Measurements from ENCODE around the gene NEURL2. TPM values are rescaled to one million over a fixed set of nuclear protein-coding genes. Genes with fewer than 3 reads are reported as not detected.

NEURL2 gene
- total and polyA plus RNA-seq, 4 donors, result 3.7 to 14.5 (median 5.2) TPM

DNA sequence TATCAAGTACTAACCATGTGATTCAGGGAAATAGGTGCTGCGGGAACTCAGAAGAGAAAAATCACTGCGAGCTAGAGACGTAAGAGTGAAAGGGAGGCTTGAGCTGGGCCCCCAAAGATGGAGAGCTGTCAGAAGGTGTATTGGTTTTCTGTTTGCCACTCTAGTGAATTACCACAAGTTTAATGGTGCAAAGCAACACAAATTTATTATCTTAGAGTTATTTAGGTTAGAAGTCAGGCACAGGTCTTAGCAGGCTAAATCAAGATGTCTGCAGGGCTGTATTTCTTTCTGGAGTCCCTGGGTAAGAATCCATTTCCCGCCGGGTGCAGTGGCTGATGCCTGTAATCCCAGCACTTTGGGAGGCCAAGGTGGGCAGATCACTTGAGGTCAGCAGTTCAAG, 31.1 kb downstream of the NEURL2 start:
- H3K9me3 ChIP-seq (ENCODE audit: control insufficient read depth in 4 of 4, low read length in 3 of 4), result no peaks in the 10 kb centered on the region
- TF ChIP-seq RXRA (IDR thresholded peaks at IDR 0.05) (no peak), JUND (IDR thresholded peaks at IDR 0.05) (no peak), TAF1 (conservative IDR thresholded peaks at IDR 0.05) (no peak), YY1 (IDR thresholded peaks at IDR 0.05) (no peak), RAD21 (IDR thresholded peaks at IDR 0.05) (no peak), HNF4A (conservative IDR thresholded peaks at IDR 0.05) (no peak), HNF4G (IDR thresholded peaks at IDR 0.05) (no peak), NR2F2 (IDR thresholded peaks at IDR 0.05) (no peak), FOXA2 (IDR thresholded peaks at IDR 0.05) (no peak), FOXA1 (IDR thresholded peaks at IDR 0.05) (no peak), EGR1 (IDR thresholded peaks at IDR 0.05; ENCODE audit: low read depth in 2 of 2) (no peak), GABPA (IDR thresholded peaks at IDR 0.05 in 1 of 2, conservative IDR thresholded peaks at IDR 0.05 in 1 of 2) (no peak), SP1 (IDR thresholded peaks at IDR 0.05) (no peak)
- TF ChIP-seq, protein P1, sequence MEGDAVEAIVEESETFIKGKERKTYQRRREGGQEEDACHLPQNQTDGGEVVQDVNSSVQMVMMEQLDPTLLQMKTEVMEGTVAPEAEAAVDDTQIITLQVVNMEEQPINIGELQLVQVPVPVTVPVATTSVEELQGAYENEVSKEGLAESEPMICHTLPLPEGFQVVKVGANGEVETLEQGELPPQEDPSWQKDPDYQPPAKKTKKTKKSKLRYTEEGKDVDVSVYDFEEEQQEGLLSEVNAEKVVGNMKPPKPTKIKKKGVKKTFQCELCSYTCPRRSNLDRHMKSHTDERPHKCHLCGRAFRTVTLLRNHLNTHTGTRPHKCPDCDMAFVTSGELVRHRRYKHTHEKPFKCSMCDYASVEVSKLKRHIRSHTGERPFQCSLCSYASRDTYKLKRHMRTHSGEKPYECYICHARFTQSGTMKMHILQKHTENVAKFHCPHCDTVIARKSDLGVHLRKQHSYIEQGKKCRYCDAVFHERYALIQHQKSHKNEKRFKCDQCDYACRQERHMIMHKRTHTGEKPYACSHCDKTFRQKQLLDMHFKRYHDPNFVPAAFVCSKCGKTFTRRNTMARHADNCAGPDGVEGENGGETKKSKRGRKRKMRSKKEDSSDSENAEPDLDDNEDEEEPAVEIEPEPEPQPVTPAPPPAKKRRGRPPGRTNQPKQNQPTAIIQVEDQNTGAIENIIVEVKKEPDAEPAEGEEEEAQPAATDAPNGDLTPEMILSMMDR (IDR thresholded peaks at IDR 0.05; ENCODE audit: low read depth, low read length, missing input control), result no peak
- TF ChIP-seq, protein P2, sequence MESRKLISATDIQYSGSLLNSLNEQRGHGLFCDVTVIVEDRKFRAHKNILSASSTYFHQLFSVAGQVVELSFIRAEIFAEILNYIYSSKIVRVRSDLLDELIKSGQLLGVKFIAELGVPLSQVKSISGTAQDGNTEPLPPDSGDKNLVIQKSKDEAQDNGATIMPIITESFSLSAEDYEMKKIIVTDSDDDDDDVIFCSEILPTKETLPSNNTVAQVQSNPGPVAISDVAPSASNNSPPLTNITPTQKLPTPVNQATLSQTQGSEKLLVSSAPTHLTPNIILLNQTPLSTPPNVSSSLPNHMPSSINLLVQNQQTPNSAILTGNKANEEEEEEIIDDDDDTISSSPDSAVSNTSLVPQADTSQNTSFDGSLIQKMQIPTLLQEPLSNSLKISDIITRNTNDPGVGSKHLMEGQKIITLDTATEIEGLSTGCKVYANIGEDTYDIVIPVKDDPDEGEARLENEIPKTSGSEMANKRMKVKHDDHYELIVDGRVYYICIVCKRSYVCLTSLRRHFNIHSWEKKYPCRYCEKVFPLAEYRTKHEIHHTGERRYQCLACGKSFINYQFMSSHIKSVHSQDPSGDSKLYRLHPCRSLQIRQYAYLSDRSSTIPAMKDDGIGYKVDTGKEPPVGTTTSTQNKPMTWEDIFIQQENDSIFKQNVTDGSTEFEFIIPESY (IDR thresholded peaks at IDR 0.05), result no peak
- TF ChIP-seq, protein P3, sequence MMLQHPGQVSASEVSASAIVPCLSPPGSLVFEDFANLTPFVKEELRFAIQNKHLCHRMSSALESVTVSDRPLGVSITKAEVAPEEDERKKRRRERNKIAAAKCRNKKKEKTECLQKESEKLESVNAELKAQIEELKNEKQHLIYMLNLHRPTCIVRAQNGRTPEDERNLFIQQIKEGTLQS (IDR thresholded peaks at IDR 0.05), result no peak
- TF ChIP-seq, protein P4, sequence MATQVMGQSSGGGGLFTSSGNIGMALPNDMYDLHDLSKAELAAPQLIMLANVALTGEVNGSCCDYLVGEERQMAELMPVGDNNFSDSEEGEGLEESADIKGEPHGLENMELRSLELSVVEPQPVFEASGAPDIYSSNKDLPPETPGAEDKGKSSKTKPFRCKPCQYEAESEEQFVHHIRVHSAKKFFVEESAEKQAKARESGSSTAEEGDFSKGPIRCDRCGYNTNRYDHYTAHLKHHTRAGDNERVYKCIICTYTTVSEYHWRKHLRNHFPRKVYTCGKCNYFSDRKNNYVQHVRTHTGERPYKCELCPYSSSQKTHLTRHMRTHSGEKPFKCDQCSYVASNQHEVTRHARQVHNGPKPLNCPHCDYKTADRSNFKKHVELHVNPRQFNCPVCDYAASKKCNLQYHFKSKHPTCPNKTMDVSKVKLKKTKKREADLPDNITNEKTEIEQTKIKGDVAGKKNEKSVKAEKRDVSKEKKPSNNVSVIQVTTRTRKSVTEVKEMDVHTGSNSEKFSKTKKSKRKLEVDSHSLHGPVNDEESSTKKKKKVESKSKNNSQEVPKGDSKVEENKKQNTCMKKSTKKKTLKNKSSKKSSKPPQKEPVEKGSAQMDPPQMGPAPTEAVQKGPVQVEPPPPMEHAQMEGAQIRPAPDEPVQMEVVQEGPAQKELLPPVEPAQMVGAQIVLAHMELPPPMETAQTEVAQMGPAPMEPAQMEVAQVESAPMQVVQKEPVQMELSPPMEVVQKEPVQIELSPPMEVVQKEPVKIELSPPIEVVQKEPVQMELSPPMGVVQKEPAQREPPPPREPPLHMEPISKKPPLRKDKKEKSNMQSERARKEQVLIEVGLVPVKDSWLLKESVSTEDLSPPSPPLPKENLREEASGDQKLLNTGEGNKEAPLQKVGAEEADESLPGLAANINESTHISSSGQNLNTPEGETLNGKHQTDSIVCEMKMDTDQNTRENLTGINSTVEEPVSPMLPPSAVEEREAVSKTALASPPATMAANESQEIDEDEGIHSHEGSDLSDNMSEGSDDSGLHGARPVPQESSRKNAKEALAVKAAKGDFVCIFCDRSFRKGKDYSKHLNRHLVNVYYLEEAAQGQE (IDR thresholded peaks at IDR 0.05), result no peak
- TF ChIP-seq, protein P5, sequence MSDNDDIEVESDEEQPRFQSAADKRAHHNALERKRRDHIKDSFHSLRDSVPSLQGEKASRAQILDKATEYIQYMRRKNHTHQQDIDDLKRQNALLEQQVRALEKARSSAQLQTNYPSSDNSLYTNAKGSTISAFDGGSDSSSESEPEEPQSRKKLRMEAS (IDR thresholded peaks at IDR 0.05), result no peak
- H3K36me3 ChIP-seq (ENCODE audit: control insufficient read depth in 4 of 4, insufficient read depth in 3 of 4, low read depth in 1 of 4, low read length in 3 of 4), result no peaks in the 10 kb centered on the region
- no peak overlapping the region for H3K27ac ChIP-seq (ENCODE audit: low read depth in 1 of 2, low read length in 2 of 2)
- no peak for DNase-seq (ENCODE audit: low spot score)
- no peak overlapping the region for H3K9ac ChIP-seq (ENCODE audit: low read depth in 1 of 2, low read length in 2 of 2)
- H3K27me3 ChIP-seq (ENCODE audit: control insufficient read depth in 4 of 4, insufficient read depth in 4 of 4, low read length in 3 of 4), result no peaks in the 10 kb centered on the region
- no peak overlapping the region for H3K4me3 ChIP-seq (ENCODE audit: low read depth in 1 of 3, low read length in 3 of 3)
- 95% methylated on average over 5 of the region's 5 CpGs for WGBS
- peaks cover 12 to 28% (median 19%) of the 10 kb centered on the region in 4 donors for H3K4me1 ChIP-seq (ENCODE audit: control insufficient read depth in 4 of 4, insufficient read depth in 4 of 4, low read length in 3 of 4)
